GM12878 (cell line): ENCODE results near the gene RGS6. TPM values are rescaled to one million over a fixed set of nuclear protein-coding genes. Genes with fewer than 3 reads are reported as not detected.

Experiments used
- ATF7 ChIP-seq: fragments of 450-650 bp; IDR thresholded peaks from 2 replicates; pipeline ENCODE4 v1.6.1; 2016; ENCODE audit warnings: low read depth, mild to moderate bottlenecking
- BHLHE40 ChIP-seq, 2 experiments: fragments of 450-650 bp in 1 of 2; IDR thresholded peaks; 2 replicates each; pipeline ENCODE4 v1.6.1; 2011 to 2017; ENCODE audit warnings: low read depth in 2 of 2, borderline replicate concordance in 1 of 2, improper control_type of control experiment in 1 of 2, low read length in 1 of 2, mild to moderate bottlenecking in 1 of 2
- BRCA1 ChIP-seq: IDR thresholded peaks from 2 replicates; pipeline ENCODE4 v1.6.1; 2011; ENCODE audit warnings: low read depth, low read length, improper control_type of control experiment
- CBFB ChIP-seq: IDR thresholded peaks from 2 replicates; pipeline ENCODE4 v1.6.1; 2016; ENCODE audit warnings: antibody characterized with exemption, low read depth
- CHD4 ChIP-seq: fragments of 200-600 bp; sonication (generic); IDR thresholded peaks from 2 replicates; pipeline ENCODE4 v1.6.1; 2016; ENCODE audit warnings: mild to moderate bottlenecking
- CREB1 ChIP-seq: IDR thresholded peaks from 2 replicates; pipeline ENCODE4 v1.6.1; 2012; ENCODE audit warnings: low read depth, mild to moderate bottlenecking, inconsistent platforms
- CREM ChIP-seq: IDR thresholded peaks from 2 replicates; pipeline ENCODE4 v1.6.1; 2014; ENCODE audit warnings: antibody characterized with exemption, low read depth
- EP300 ChIP-seq, 2 experiments: fragments of 150-350 bp in 1 of 2; IDR thresholded peaks; 2 replicates each; pipeline ENCODE4 v1.6.1; 2011 to 2012; ENCODE audit warnings: low read depth in 2 of 2, low read length in 2 of 2, borderline replicate concordance in 1 of 2, improper control_type of control experiment in 1 of 2, inconsistent platforms in 1 of 2; ENCODE audit not compliant: control insufficient read depth in 1 of 2
- EZH2 ChIP-seq: IDR thresholded peaks from 2 replicates; pipeline ENCODE4 v1.6.1; 2012; ENCODE audit warnings: low read depth, mild to moderate bottlenecking, control low read depth, inconsistent platforms, low read length, borderline replicate concordance; ENCODE audit not compliant: control insufficient read depth
- HDAC2 ChIP-seq: fragments of 200-600 bp; sonication (generic); IDR thresholded peaks from 2 replicates; pipeline ENCODE4 v1.6.1; 2017
- HSF1 ChIP-seq: fragments of 150-350 bp; IDR thresholded peaks from 2 replicates; pipeline ENCODE4 v1.6.1; 2014; ENCODE audit warnings: mild to moderate bottlenecking, low read depth, low read length
- JUND ChIP-seq: IDR thresholded peaks from 2 replicates; pipeline ENCODE4 v1.6.1; 2012; ENCODE audit warnings: low read depth, mild to moderate bottlenecking, low read length, improper control_type of control experiment, moderate library complexity
- MLLT1 ChIP-seq: fragments of 450-650 bp; IDR thresholded peaks from 2 replicates; pipeline ENCODE4 v1.6.1; 2016; ENCODE audit warnings: mild to moderate bottlenecking
- MTA3 ChIP-seq: IDR thresholded peaks from 2 replicates; pipeline ENCODE4 v1.6.1; 2012; ENCODE audit warnings: low read length, inconsistent platforms, borderline replicate concordance
- NRF1 ChIP-seq: conservative IDR thresholded peaks from 2 replicates; pipeline ENCODE4 v1.6.1; 2011; ENCODE audit warnings: mild to moderate bottlenecking, low read depth, low read length, improper control_type of control experiment
- POLR2AphosphoS5 ChIP-seq: IDR thresholded peaks from 2 replicates; pipeline ENCODE4 v1.6.1; 2011; ENCODE audit warnings: mild to moderate bottlenecking, low read length, inconsistent platforms
- POU2F2 ChIP-seq: IDR thresholded peaks from 3 replicates; pipeline ENCODE4 v1.6.1; 2011; ENCODE audit warnings: low read depth, mild to moderate bottlenecking, low read length, borderline replicate concordance
- RAD21 ChIP-seq: IDR thresholded peaks from 2 replicates; pipeline ENCODE4 v1.6.1; 2011; ENCODE audit warnings: mild to moderate bottlenecking, low read depth, low read length, moderate library complexity; ENCODE audit not compliant: insufficient read depth
- SMARCA5 ChIP-seq: fragments of 450-650 bp; IDR thresholded peaks from 2 replicates; pipeline ENCODE4 v1.6.1; 2017; ENCODE audit warnings: mild to moderate bottlenecking
- STAT1 ChIP-seq: fragments of 450-650 bp; conservative IDR thresholded peaks from 2 replicates; pipeline ENCODE4 v1.6.1; 2014; ENCODE audit warnings: antibody characterized with exemption, mild to moderate bottlenecking
- TCF12 ChIP-seq: IDR thresholded peaks from 2 replicates; pipeline ENCODE4 v1.6.1; 2011; ENCODE audit warnings: low read depth, mild to moderate bottlenecking, low read length
- ZBTB11 ChIP-seq: fragments of 450-650 bp; formaldehyde crosslinking; IDR thresholded peaks from 2 replicates; pipeline ENCODE4 v1.5.0; 2022; ENCODE audit warnings: mild to moderate bottlenecking, missing genetic modification characterization
- ZBTB33 ChIP-seq: fragments of 450-650 bp; IDR thresholded peaks from 2 replicates; pipeline ENCODE4 v1.6.1; 2017; ENCODE audit warnings: mild to moderate bottlenecking
- ZNF274 ChIP-seq: IDR thresholded peaks from one replicate; pipeline ENCODE4 v1.8.0; 2011; ENCODE audit not compliant: insufficient read length, insufficient read depth
- ZSCAN29 ChIP-seq: fragments of 450-650 bp; IDR thresholded peaks from 2 replicates; pipeline ENCODE4 v1.6.1; 2017; ENCODE audit warnings: mild to moderate bottlenecking, moderate library complexity
- polyA plus RNA-seq, 11 experiments: library from polyadenylated mRNA; depleted of rRNA in 4 of 11; unstranded in 6 of 11; stranded (reverse) in 5 of 11; fragments of >200 nt; fragmentation: Nextera tagmentation in 4 of 11; fragmentation: Illumina TruSeq in 1 of 11; extraction: Ambion mirVana in 4 of 11; extraction: Trizol in 1 of 11; gene quantifications; 1 replicate in 1 of 11; 2 replicates in 10 of 11; pipeline versions ENCODE4 v1.2.1 to v1.2.3, GENCODE V29; 2011 to 2016; ENCODE audit warnings: inconsistent platforms in 2 of 11, missing spikeins in 2 of 11, low read depth in 1 of 11
- total RNA-seq, 4 experiments: library from RNA; depleted of rRNA in 3 of 4; stranded (reverse); fragments of >200 nt in 3 of 4; fragmentation: Illumina TruSeq in 1 of 4; extraction: Trizol in 1 of 4; gene quantifications; 2 replicates each; pipeline versions ENCODE4 v1.2.1 to v1.2.3, GENCODE V29; 2013 to 2021

RGS6 gene
- total and polyA plus RNA-seq, 10 of the 15 experiments (the other 5 are each of a cell fraction or from before 2014, with no cell fraction given), result 3.9 to 18.1 (median 12.4) TPM

- TF ChIP-seq ZBTB11 (CRISPR knock-in tag), result no peak
- peak; percentile 63 to 64 for TF ChIP-seq BHLHE40 (IDR thresholded peaks at IDR 0.05; ENCODE audit: borderline replicate concordance in 1 of 2, low read depth in 2 of 2, low read length in 1 of 2)
- TF ChIP-seq MLLT1, result peak; percentile 68
- no peak for TF ChIP-seq JUND
- TF ChIP-seq HDAC2, result no peak
- no peak for TF ChIP-seq ZNF274
- TF ChIP-seq CREM, result 0 out of 2 replicates have a peak, but pooled peaks have one; percentile 32
- no peak for TF ChIP-seq POLR2AphosphoS5
- no peak for TF ChIP-seq NRF1
- TF ChIP-seq SMARCA5, result no peak
- no peak for TF ChIP-seq TCF12
- peak; percentile 64; the same call in 1 of the 2 replicates for TF ChIP-seq MTA3
- no peak for TF ChIP-seq ZBTB33
- 0 out of 3 replicates have a peak, but pooled peaks have one; percentile 41 for TF ChIP-seq POU2F2
- no peak for TF ChIP-seq CREB1
- TF ChIP-seq EZH2, result no peak
- TF ChIP-seq STAT1, result no peak
- TF ChIP-seq ATF7, result 0 out of 2 replicates have a peak, but pooled peaks have one; percentile 23
- peak in 1 of 2 experiments; percentile 41; a peak in 2 of 4 replicates for TF ChIP-seq EP300 (IDR thresholded peaks at IDR 0.05; ENCODE audit: borderline replicate concordance in 1 of 2, control insufficient read depth in 1 of 2, low read depth in 2 of 2, low read length in 2 of 2)
- no peak for TF ChIP-seq RAD21
- TF ChIP-seq BRCA1, result no peak
- no peak for TF ChIP-seq ZSCAN29
- no peak for TF ChIP-seq HSF1
- peak; percentile 80 for TF ChIP-seq CBFB
- TF ChIP-seq CHD4, result no peak
Observed at GRCh38 chr14:72535485-72535884, 603.3 kb downstream of the RGS6 start (continued).
